A673 (cell line): ENCODE data around the gene FOXO1. TPM values are rescaled to one million over a fixed set of nuclear protein-coding genes. Genes with fewer than 3 reads are reported as not detected.
A peak's percentile ranks its signal among the peaks of the same experiment; 100 is the strongest.

Experiments
- BruUV-seq: library from RNA; stranded (reverse); fragments of 400-500 nt; replicated peaks from 2 replicates; lab custom pipeline; 2021; lab: Mats Ljungman, UMichigan
- CTCF ChIA-PET: fragments of 300-600 bp; sonication (Branson Sonifier 250); formaldehyde crosslinking; loops from one replicate; lab custom pipeline; 2022; ENCODE audit warnings: antibody characterized with exemption; lab: Charles Lee
- POLR2A ChIA-PET: fragments of 300-600 bp; sonication (Branson Sonifier 250); formaldehyde crosslinking; loops from one replicate; lab custom pipeline; 2022; ENCODE audit warnings: antibody characterized with exemption; ENCODE audit not compliant: low non-redundant PET; lab: Charles Lee
- DNase-seq: peaks from one replicate; pipeline ENCODE4 v3.0.0-alpha.2; 2015; ENCODE audit warnings: low spot score
- H3K27ac ChIP-seq: fragments of 200-600 bp; sonication (generic); 2 replicates; pipeline ENCODE4 v1.5.1; 2016; ENCODE audit warnings: mixed run types, low read depth, mild to moderate bottlenecking, mixed read lengths, antibody characterized with exemption, low read length; ENCODE audit not compliant: poor library complexity, severe bottlenecking
- H3K27me3 ChIP-seq: fragments of 200-600 bp; sonication (generic); replicated peaks from 2 replicates; pipeline ENCODE4 v1.6.1; 2017; ENCODE audit warnings: mixed run types, low read depth, mild to moderate bottlenecking, mixed read lengths, antibody characterized with exemption, low read length; ENCODE audit not compliant: insufficient read depth, poor library complexity
- H3K36me3 ChIP-seq: fragments of 200-600 bp; sonication (generic); 2 replicates; pipeline ENCODE4 v1.6.1; 2016; ENCODE audit warnings: mixed run types, mild to moderate bottlenecking, mixed read lengths, antibody characterized with exemption, low read length; ENCODE audit not compliant: insufficient read depth, poor library complexity, severe bottlenecking
- H3K4me1 ChIP-seq: fragments of 200-600 bp; sonication (generic); 2 replicates; pipeline ENCODE4 v1.6.1; 2017; ENCODE audit warnings: mixed run types, mild to moderate bottlenecking, mixed read lengths, antibody characterized with exemption, low read length; ENCODE audit not compliant: insufficient read depth, poor library complexity, severe bottlenecking
- H3K4me3 ChIP-seq: fragments of 200-600 bp; sonication (generic); 2 replicates; pipeline ENCODE4 v1.5.1; 2016; ENCODE audit warnings: low read depth, mixed run types, mild to moderate bottlenecking, mixed read lengths, low read length; ENCODE audit not compliant: poor library complexity, severe bottlenecking
- H3K9me3 ChIP-seq: fragments of 200-600 bp; sonication (generic); 2 replicates; pipeline ENCODE4 v1.6.1; 2016; ENCODE audit warnings: mixed run types, low read depth, mild to moderate bottlenecking, mixed read lengths, antibody characterized with exemption, low read length; ENCODE audit not compliant: poor library complexity, severe bottlenecking
- CTCF ChIP-seq: fragments of 300-800, 200-600 bp; sonication (generic); conservative IDR thresholded peaks from 2 replicates; pipeline ENCODE4 v1.5.1; 2017; ENCODE audit warnings: low read depth, mild to moderate bottlenecking, antibody characterized with exemption, low read length, moderate library complexity, mixed read lengths
- EZH2 ChIP-seq: fragments of 200-600 bp; sonication (generic); IDR thresholded peaks from 2 replicates; pipeline ENCODE4 v1.6.1; 2017; ENCODE audit warnings: borderline replicate concordance, low read depth, mild to moderate bottlenecking, mixed read lengths, antibody characterized with exemption, low read length; ENCODE audit not compliant: poor library complexity, severe bottlenecking
- intact Hi-C: fragments of 100-400 bp; cut with micrococcal nuclease; formaldehyde crosslinking; loops from one replicate; pipeline ENCODE4 v1.10.0; 2022; ENCODE audit not compliant: unreplicated experiment
- total RNA-seq: library from RNA; stranded (reverse); gene quantifications from 2 replicates; pipeline ENCODE4 v1.2.3, GENCODE V29; 2021

Gene FOXO1
- total RNA-seq, 1 experiment from 2014 or later = 2.9 TPM

DNA sequence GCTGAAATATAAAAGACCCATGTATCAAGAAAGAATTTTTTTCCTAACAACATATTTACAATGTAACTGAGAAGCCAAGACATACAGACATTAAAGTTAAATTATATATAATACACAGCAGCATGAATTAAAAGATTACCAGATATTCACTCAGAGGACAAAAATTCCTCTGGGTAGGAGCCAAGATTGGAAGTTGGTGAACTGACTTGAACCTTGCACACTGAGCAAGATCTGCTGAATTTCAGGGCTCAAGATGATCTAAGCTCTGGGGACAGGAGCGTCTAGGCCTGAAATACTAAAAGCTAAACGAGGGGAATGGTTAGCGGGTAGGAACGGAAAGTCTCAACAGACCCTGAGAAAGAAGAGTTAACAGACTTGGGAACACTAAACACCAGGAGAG is 8.5 kb downstream of the FOXO1 start:
- BruUV-seq = no TSS peak
- ChIA-PET POLR2A (no interaction called here), CTCF (no interaction called here)
- no peak for DNase-seq
- Histone ChIP-seq H3K27me3 (no peaks in the 10 kb centered on the region), H3K27ac (no peak overlapping the region), H3K9me3 (no peaks in the 10 kb centered on the region), H3K36me3 (no peaks in the 10 kb centered on the region), H3K4me3 (no peak overlapping the region), H3K4me1 (peaks cover 25% of the 10 kb centered on the region)
- TF ChIP-seq CTCF (no peak), EZH2 (no peak)
- intact Hi-C loops = no loop called here

DNA sequence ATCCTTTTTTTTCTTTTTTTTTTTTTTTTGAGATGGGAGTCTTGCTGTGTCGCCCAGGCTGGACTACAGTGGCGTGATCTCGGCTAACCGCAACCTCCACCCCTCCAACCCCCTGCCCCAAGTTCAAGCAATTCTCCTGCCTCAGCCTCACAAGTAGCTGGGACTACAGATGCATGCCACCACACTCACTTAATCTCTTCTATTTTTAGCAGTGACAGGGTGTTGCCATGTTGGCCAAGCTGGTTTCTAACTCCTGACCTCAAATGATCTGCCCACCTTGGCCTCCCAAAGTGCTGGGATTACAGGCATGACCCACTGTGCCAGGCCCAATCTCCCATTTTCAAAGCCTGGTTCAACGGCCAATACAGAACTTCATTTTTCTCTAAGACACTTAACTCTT is 9.1 kb downstream of the FOXO1 start:
- no peak overlapping the region for H3K4me3 ChIP-seq
- BruUV-seq = no TSS peak
- H3K27me3 ChIP-seq = no peaks in the 10 kb centered on the region
- DNase-seq = no peak
- CTCF ChIA-PET = no interaction called here
- no peaks in the 10 kb centered on the region for H3K9me3 ChIP-seq
- H3K4me1 ChIP-seq = peaks cover 18% of the 10 kb centered on the region
- H3K36me3 ChIP-seq = no peaks in the 10 kb centered on the region
- POLR2A ChIA-PET = no interaction called here
- no peak for TF ChIP-seq EZH2
- no peak for TF ChIP-seq CTCF
- intact Hi-C loops = no loop called here
- H3K27ac ChIP-seq = no peak overlapping the region

GRCh38 chr13:40656358-40656757 is 10.1 kb downstream of the FOXO1 start:
- TF ChIP-seq EZH2 = no peak
- no peak for TF ChIP-seq CTCF
- intact Hi-C loops = no loop called here
- peak; percentile 24 for DNase-seq
- H3K27me3 ChIP-seq = no peaks in the 10 kb centered on the region
- BruUV-seq = no TSS peak
- no peaks in the 10 kb centered on the region for H3K9me3 ChIP-seq
- ChIA-PET CTCF (no interaction called here), POLR2A (no interaction called here)
- no peak overlapping the region for H3K27ac ChIP-seq
- no peak overlapping the region for H3K4me3 ChIP-seq
- H3K4me1 ChIP-seq = peaks cover 16% of the 10 kb centered on the region
- no peaks in the 10 kb centered on the region for H3K36me3 ChIP-seq
